Activated CD4-positive, alpha-beta memory T cell treated with anti-CD3 and anti-CD28 coated beads for 36 hours (primary cell): ENCODE data around the gene ZNF385D. TPM values are rescaled to one million over a fixed set of nuclear protein-coding genes. Genes with fewer than 3 reads are reported as not detected.

Experiments used
- CTCF ChIA-PET: fragments of 350-600 bp; sonication (Branson Sonifier 250); formaldehyde crosslinking; loops from one replicate; lab custom pipeline; 2021; ENCODE audit warnings: antibody characterized with exemption, inconsistent platforms; lab: Charles Lee
- POLR2A ChIA-PET: fragments of 350-600 bp; sonication (Branson Sonifier 250); formaldehyde crosslinking; loops from one replicate; lab custom pipeline; 2021; ENCODE audit warnings: antibody characterized with exemption; lab: Charles Lee
- DNase-seq: peaks from one replicate; pipeline ENCODE4 v3.0.0-alpha.2; 2020
- H3K27ac Mint-ChIP-seq: one replicate; pipeline ENCODE4 v1.8.0; 2021; ENCODE audit warnings: mixed read lengths
- H3K27me3 Mint-ChIP-seq: one replicate; pipeline ENCODE4 v1.8.0; 2021; ENCODE audit warnings: mixed read lengths
- H3K36me3 Mint-ChIP-seq: one replicate; pipeline ENCODE4 v1.8.0; 2021; ENCODE audit warnings: mixed read lengths
- H3K4me1 Mint-ChIP-seq: one replicate; pipeline ENCODE4 v1.8.0; 2021; ENCODE audit warnings: low read depth, mixed read lengths
- H3K4me3 Mint-ChIP-seq: one replicate; pipeline ENCODE4 v1.8.0; 2021; ENCODE audit warnings: mild to moderate bottlenecking, mixed read lengths
- H3K9me3 Mint-ChIP-seq: one replicate; pipeline ENCODE4 v1.8.0; 2021; ENCODE audit warnings: mixed read lengths
- intact Hi-C: fragments of 100-400 bp; cut with micrococcal nuclease; formaldehyde crosslinking; loops from one replicate; pipeline ENCODE4 v1.15.1; 2023
- total RNA-seq, 2 experiments: library from RNA; stranded (reverse); gene quantifications; one replicate each; pipeline ENCODE4 v1.2.3, GENCODE V29; 2021

The ZNF385D gene
- total RNA-seq, 2 experiments from 2014 or later, result not detected

GRCh38 chr3:21654662-21655061 is 96.3 kb downstream of the ZNF385D start:
- Mint-ChIP-seq H3K4me1 (no peaks in the 10 kb centered on the region), H3K4me3 (no peak overlapping the region)

GRCh38 chr3:21654241-21654640 is 96.8 kb downstream of the ZNF385D start:
- no peak overlapping the region for H3K27ac Mint-ChIP-seq
- DNase-seq, result no peak
- H3K36me3 Mint-ChIP-seq, result no peaks in the 10 kb centered on the region
- ChIA-PET CTCF (no interaction called here), POLR2A (no interaction called here)
- no peaks in the 10 kb centered on the region for H3K4me1 Mint-ChIP-seq
- intact Hi-C loops, result no loop called here
- no peaks in the 10 kb centered on the region for H3K27me3 Mint-ChIP-seq
- no peak overlapping the region for H3K4me3 Mint-ChIP-seq
- H3K9me3 Mint-ChIP-seq, result no peaks in the 10 kb centered on the region

More at GRCh38 chr3:21654662-21655061, 96.3 kb downstream of the ZNF385D start:
- CTCF ChIA-PET, result no interaction called here
- intact Hi-C loops, result no loop called here
- no peaks in the 10 kb centered on the region for H3K36me3 Mint-ChIP-seq
- H3K27me3 Mint-ChIP-seq, result no peaks in the 10 kb centered on the region
- no peaks in the 10 kb centered on the region for H3K9me3 Mint-ChIP-seq
- no peak overlapping the region for H3K27ac Mint-ChIP-seq
- no peak for DNase-seq
- POLR2A ChIA-PET, result no interaction called here

- no peaks in the 10 kb centered on the region for H3K9me3 Mint-ChIP-seq
- H3K27ac Mint-ChIP-seq, result no peak overlapping the region
- POLR2A ChIA-PET, result no interaction called here
- CTCF ChIA-PET, result no interaction called here
- no peaks in the 10 kb centered on the region for H3K36me3 Mint-ChIP-seq
- intact Hi-C loops, result no loop called here
- DNase-seq, result no peak
- no peaks in the 10 kb centered on the region for H3K4me1 Mint-ChIP-seq
- no peak overlapping the region for H3K4me3 Mint-ChIP-seq
- H3K27me3 Mint-ChIP-seq, result no peaks in the 10 kb centered on the region
Observed at GRCh38 chr3:21649519-21649918, 101.5 kb downstream of the ZNF385D start.

GRCh38 chr3:21647961-21648360 is 103.0 kb downstream of the ZNF385D start:
- Mint-ChIP-seq H3K4me1 (no peaks in the 10 kb centered on the region), H3K27me3 (no peaks in the 10 kb centered on the region), H3K36me3 (no peaks in the 10 kb centered on the region), H3K9me3 (no peaks in the 10 kb centered on the region), H3K27ac (no peak overlapping the region), H3K4me3 (no peak overlapping the region)
- ChIA-PET POLR2A (no interaction called here), CTCF (no interaction called here)
- DNase-seq, result no peak
- intact Hi-C loops, result no loop called here

- POLR2A ChIA-PET, result no interaction called here
- Mint-ChIP-seq H3K36me3 (no peaks in the 10 kb centered on the region), H3K27ac (no peak overlapping the region), H3K4me3 (no peak overlapping the region), H3K4me1 (no peaks in the 10 kb centered on the region), H3K9me3 (peaks cover 6% of the 10 kb centered on the region), H3K27me3 (no peaks in the 10 kb centered on the region)
- CTCF ChIA-PET, result no interaction called here
- no peak for DNase-seq
- intact Hi-C loops, result no loop called here
Observed at GRCh38 chr3:21645121-21645897, 105.7 kb downstream of the ZNF385D start.

- peaks cover 6% of the 10 kb centered on the region for H3K9me3 Mint-ChIP-seq
- intact Hi-C loops, result no loop called here
- H3K4me3 Mint-ChIP-seq, result no peak overlapping the region
- no peaks in the 10 kb centered on the region for H3K36me3 Mint-ChIP-seq
- H3K4me1 Mint-ChIP-seq, result no peaks in the 10 kb centered on the region
- DNase-seq, result no peak
- H3K27ac Mint-ChIP-seq, result no peak overlapping the region
- POLR2A ChIA-PET, result no interaction called here
- no peaks in the 10 kb centered on the region for H3K27me3 Mint-ChIP-seq
- CTCF ChIA-PET, result no interaction called here
Observed at GRCh38 chr3:21644268-21644667, 106.7 kb downstream of the ZNF385D start.

- POLR2A ChIA-PET, result no interaction called here
- Mint-ChIP-seq H3K4me1 (no peaks in the 10 kb centered on the region), H3K27me3 (no peaks in the 10 kb centered on the region), H3K27ac (no peak overlapping the region), H3K36me3 (no peaks in the 10 kb centered on the region), H3K4me3 (no peak overlapping the region), H3K9me3 (peaks cover 6% of the 10 kb centered on the region)
- CTCF ChIA-PET, result no interaction called here
- no peak for DNase-seq
- intact Hi-C loops, result no loop called here
Observed at GRCh38 chr3:21643752-21644151, 107.3 kb downstream of the ZNF385D start.

GRCh38 chr3:21642433-21642832 is 108.6 kb downstream of the ZNF385D start:
- intact Hi-C loops, result no loop called here
- Mint-ChIP-seq H3K36me3 (no peaks in the 10 kb centered on the region), H3K4me3 (no peak overlapping the region), H3K27ac (no peak overlapping the region), H3K9me3 (peaks cover 7% of the 10 kb centered on the region), H3K27me3 (no peaks in the 10 kb centered on the region), H3K4me1 (no peaks in the 10 kb centered on the region)
- no peak for DNase-seq
- POLR2A ChIA-PET, result no interaction called here
- CTCF ChIA-PET, result no interaction called here

- no peak overlapping the region for H3K4me3 Mint-ChIP-seq
- DNase-seq, result no peak
- H3K27me3 Mint-ChIP-seq, result no peaks in the 10 kb centered on the region
- POLR2A ChIA-PET, result no interaction called here
- H3K4me1 Mint-ChIP-seq, result no peaks in the 10 kb centered on the region
- intact Hi-C loops, result no loop called here
- H3K27ac Mint-ChIP-seq, result no peak overlapping the region
- no peaks in the 10 kb centered on the region for H3K36me3 Mint-ChIP-seq
- H3K9me3 Mint-ChIP-seq, result peaks cover 9% of the 10 kb centered on the region
- CTCF ChIA-PET, result no interaction called here
Observed at GRCh38 chr3:21641959-21642358, 109.1 kb downstream of the ZNF385D start.

- POLR2A ChIA-PET, result no interaction called here
- Mint-ChIP-seq H3K4me3 (no peak overlapping the region), H3K27ac (no peak overlapping the region), H3K4me1 (no peaks in the 10 kb centered on the region), H3K9me3 (peaks cover 15% of the 10 kb centered on the region), H3K36me3 (no peaks in the 10 kb centered on the region), H3K27me3 (no peaks in the 10 kb centered on the region)
- CTCF ChIA-PET, result no interaction called here
- DNase-seq, result no peak
- intact Hi-C loops, result no loop called here
Observed at GRCh38 chr3:21638488-21638887, 112.5 kb downstream of the ZNF385D start.

- intact Hi-C loops, result no loop called here
- Mint-ChIP-seq H3K4me3 (no peak overlapping the region), H3K9me3 (peaks cover 12% of the 10 kb centered on the region), H3K27me3 (no peaks in the 10 kb centered on the region), H3K27ac (no peak overlapping the region), H3K36me3 (no peaks in the 10 kb centered on the region), H3K4me1 (no peaks in the 10 kb centered on the region)
- CTCF ChIA-PET, result no interaction called here
- DNase-seq, result no peak
- POLR2A ChIA-PET, result no interaction called here
Observed at GRCh38 chr3:21634112-21634511, 116.9 kb downstream of the ZNF385D start.

GRCh38 chr3:21624524-21624923 is 126.5 kb downstream of the ZNF385D start:
- ChIA-PET CTCF (no interaction called here), POLR2A (no interaction called here)
- Mint-ChIP-seq H3K36me3 (no peaks in the 10 kb centered on the region), H3K9me3 (no peaks in the 10 kb centered on the region), H3K27ac (no peak overlapping the region), H3K4me1 (no peaks in the 10 kb centered on the region), H3K27me3 (no peaks in the 10 kb centered on the region), H3K4me3 (no peak overlapping the region)
- intact Hi-C loops, result no loop called here
- DNase-seq, result no peak

GRCh38 chr3:21621181-21621651 is 129.8 kb downstream of the ZNF385D start:
- no peaks in the 10 kb centered on the region for H3K4me1 Mint-ChIP-seq
- ChIA-PET POLR2A (no interaction called here), CTCF (no interaction called here)
- H3K27me3 Mint-ChIP-seq, result no peaks in the 10 kb centered on the region
- no peak overlapping the region for H3K27ac Mint-ChIP-seq
- H3K36me3 Mint-ChIP-seq, result no peaks in the 10 kb centered on the region
- H3K9me3 Mint-ChIP-seq, result no peaks in the 10 kb centered on the region
- DNase-seq, result no peak
- H3K4me3 Mint-ChIP-seq, result no peak overlapping the region
- intact Hi-C loops, result no loop called here
